Stimulated activated naive CD4-positive, alpha-beta T cell treated with Interleukin-2 at 50 U/mL for 16 hours (primary cell): ENCODE results near the gene KIF26A.
"Not testable (repeated sequence)": the region's sequence is repeated elsewhere in the genome, so short reads cannot be mapped to it uniquely, and the experiment has no call there.

Source experiments
- DNase-seq: peaks from one replicate; lab custom pipeline; 2025; lab: John Stamatoyannopoulos, UW

KIF26A gene

DNA sequence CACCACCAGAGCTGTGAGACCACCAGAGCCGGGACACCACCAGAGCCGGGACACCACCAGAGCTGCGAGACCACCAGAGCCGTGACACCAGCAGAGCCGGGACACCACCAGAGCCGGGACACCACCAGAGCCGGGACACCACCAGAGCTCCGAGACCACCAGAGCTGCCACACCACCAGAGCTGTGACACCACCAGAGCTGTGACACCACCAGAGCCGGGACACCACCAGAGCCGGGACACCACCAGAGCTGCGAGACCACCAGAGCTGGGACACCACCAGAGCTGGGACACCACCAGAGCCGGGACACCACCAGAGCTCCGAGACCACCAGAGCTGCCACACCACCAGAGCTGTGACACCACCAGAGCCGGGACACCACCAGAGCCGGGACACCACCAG lies 70.7 kb downstream of the KIF26A start:
- DNase-seq, result not testable (repeated sequence)

GRCh38 chr14:104209985-104210816 lies 71.8 kb downstream of the KIF26A start:
- DNase-seq, result no peak

DNA sequence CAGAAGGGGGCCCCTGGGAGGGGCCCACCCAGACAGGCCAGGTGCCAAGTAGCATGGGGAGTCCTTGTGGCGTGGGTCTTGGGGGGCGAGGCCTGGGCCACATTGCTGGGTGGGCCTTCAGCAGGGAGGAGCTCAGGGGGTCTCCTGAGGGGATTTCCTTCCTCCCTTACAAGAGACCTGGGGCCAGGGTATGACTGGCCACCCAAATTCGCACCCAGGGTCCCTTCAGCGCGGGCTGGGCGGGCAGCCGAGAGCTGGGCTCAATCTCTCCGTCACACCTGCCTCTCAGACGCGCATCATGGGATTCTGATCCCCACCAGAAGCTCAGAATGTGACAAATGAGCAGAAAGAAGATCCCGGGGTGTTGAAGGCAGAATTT lies 72.4 kb downstream of the KIF26A start:
- DNase-seq, result no peak

DNA sequence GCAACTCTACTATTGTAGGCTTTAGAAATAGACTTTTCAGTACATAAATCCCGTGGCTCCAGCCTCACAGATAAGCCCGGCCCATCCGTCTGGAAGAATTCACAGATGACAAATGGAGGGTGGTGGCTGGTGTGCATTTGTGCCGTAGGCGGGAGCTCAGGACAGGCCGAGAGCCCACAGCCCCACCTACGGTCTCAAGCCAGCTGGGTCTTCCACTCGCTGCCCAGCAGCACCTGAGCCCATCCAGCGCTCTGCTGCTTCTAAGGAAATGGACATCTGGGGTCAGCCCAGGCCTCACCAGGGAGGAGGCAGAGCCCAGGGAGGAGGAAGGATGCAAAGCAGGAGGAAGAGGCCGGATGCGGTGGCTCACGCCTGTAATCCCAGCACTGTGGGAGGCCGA lies 72.8 kb downstream of the KIF26A start:
- no peak for DNase-seq

DNA sequence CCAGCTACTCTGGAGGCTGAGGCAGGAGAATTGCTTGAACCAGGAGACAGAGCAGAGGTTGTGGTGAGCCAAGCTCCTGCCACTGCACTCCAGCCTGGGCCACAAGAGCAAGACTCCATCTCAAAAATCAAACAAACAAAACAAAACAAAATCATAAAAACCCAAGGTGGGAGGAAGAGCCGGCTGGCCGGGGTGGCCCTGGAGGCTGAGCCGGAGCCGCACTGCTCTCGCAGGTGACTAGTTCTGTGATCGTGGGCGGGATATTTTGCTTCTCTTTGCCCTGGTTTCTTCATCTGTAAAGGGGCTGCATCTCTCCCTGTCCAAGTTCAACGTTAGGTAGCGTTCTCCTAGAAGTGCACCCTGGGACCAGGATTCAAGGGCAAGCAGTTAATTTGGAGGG lies 73.4 kb downstream of the KIF26A start:
- DNase-seq, result no peak

DNA sequence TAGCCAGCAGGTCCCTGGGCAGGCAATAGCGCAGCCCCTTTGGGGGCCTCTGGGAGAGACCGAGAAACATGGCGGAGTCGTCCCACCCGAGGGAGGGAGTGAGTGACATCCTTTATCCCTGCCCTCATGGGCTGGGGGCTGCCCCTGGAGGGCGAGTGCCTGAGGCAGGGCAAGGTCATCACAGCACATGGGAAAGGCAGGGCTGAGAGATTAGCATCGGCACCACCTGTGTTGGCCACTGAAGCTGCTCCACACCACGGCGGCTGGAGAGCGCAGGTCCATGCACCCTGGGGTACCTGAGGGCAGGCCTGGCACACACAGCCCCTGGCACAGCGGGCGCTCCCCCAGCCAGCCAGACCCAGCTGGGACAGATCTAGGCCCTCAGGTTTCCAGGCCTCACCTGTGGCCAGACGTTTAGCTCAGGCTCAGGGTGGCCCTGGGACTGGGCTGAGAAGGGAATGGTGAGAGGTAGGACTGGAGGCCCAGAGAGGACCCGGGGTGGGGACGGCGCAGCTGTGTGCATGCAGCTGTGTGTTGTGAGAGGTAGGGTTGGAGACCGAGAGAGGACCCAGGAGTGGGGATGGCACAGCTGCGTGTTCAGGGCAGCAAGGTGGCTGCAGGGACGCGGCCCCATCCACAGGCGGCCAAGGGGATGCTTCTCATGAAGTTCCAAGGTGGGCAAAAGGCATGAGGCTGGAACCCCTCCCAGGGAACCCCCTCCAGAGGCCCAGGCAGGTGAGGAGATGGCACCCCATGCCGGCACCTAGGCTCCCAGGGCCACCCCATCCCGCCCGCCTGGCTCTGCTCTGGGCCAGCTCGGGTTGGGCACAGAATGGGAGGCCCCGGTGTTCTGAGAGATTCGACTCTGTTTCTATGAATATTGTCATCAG lies 74.1 kb downstream of the KIF26A start:
- DNase-seq, result no peak

GRCh38 chr14:104213301-104214034 lies 75.1 kb downstream of the KIF26A start:
- DNase-seq, result no peak

- no peak for DNase-seq
These were observed 76.2 kb downstream of the KIF26A start for GRCh38 chr14:104214431-104215218.

- no peak for DNase-seq
These were observed 77.4 kb downstream of the KIF26A start for GRCh38 chr14:104215706-104216334.

- DNase-seq, result no peak
These were observed 78.1 kb downstream of the KIF26A start for GRCh38 chr14:104216457-104216856.

DNA sequence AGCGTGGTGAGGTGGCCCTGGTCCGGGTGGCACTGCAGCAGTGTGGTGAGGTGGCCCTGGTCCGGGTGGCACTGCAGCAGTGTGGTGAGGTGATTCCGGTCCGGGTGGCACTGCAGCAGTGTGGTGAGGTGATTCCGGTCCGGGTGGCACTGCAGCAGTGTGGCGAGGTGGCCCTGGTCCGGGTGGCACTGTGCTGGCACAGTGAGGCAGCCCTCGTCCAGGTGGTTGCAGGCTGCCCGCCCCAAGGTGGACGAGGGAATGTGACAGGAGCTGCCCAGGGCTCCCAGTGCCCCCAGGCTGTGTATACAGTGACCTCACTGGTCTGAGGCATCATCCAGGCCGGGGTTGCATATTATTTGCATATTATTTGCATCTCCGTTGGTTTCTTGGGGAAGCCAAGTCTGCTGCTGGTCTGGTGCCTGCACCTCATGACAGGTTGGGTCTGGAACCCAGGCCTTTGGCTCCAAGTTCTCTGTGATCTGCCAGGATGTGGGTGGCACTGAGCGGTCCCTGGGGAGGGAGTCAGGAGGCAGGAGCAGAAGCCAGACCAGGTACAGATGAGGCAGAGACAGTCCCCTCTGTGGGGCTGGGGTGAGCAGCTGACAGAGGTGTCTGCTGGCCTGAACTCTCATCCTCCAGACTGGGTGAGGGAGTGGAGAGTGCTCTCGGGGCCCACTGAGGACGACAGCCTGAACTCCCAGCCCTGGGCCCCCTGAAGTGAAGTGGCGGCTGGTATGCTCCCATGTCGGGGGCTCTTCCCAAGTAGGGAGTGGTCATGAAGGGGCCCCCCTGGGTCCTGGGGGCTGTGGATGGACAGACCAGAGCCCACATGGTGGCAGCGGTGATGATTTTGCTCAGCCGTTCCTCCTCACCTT lies 79.3 kb downstream of the KIF26A start:
- DNase-seq, result no peak

DNA sequence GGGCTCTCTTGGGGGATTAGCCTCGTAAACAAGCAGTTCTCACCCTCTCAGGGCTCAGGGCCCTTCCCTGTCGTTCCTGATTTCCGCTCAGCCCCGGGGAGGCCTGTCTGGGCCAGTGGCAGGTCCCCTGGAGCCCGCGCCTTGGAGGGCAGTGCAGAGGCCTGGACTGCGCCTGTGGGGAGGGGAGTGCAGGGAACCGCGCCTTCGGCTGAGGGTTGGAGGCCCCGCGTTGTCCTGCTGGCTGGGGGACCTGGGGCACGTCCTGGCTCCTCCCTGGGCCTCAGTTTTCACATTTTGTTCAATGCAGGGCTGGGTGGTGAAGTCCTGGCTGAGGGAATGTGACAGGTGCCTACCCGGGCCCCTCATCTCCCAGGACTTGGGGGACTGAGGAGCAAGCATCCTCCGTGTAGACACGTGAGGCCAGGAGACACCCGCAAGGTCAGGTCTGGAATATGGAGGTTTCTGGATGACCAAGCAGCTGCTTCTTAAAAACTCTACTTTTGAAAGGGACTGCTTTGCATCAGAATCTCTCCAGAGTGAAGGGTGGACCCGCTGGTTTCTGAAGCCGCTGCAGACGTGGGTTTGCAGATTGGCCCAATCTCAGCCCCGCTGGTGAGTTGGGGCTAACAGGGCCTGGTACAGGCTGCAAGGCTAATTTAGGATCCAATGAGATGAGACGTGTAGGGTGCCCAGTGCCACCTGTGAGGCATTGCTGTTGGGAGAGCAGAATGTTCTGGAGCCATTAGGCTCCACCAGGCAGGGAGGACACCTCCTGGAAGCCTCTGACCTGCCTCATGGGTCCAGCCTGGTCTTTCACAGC lies 80.2 kb downstream of the KIF26A start:
- DNase-seq, result no peak

DNA sequence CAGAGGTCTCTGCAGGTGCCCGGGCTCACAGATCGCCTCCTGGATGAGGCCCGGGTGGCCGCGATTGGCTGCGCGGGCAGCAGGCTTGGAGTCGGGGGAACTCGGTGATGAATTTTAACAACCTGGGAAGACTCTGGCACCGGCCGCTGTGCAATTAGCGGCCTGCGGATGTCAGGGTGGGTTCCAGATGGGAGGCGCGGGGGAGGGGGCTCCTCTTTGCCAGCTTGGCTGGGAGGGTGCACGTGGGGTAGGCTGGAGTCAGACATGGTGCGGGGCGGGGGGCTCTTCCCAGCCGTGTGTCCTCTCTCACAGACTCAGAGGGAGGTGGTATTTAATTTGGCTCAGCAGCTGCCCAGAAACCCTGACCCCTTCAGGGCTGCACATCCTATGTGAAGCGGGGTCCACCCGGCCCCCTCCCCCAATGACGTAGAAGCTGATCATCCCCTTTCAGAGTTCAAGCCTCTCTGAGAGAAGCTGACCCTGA lies 81.4 kb downstream of the KIF26A start:
- no peak for DNase-seq

DNA sequence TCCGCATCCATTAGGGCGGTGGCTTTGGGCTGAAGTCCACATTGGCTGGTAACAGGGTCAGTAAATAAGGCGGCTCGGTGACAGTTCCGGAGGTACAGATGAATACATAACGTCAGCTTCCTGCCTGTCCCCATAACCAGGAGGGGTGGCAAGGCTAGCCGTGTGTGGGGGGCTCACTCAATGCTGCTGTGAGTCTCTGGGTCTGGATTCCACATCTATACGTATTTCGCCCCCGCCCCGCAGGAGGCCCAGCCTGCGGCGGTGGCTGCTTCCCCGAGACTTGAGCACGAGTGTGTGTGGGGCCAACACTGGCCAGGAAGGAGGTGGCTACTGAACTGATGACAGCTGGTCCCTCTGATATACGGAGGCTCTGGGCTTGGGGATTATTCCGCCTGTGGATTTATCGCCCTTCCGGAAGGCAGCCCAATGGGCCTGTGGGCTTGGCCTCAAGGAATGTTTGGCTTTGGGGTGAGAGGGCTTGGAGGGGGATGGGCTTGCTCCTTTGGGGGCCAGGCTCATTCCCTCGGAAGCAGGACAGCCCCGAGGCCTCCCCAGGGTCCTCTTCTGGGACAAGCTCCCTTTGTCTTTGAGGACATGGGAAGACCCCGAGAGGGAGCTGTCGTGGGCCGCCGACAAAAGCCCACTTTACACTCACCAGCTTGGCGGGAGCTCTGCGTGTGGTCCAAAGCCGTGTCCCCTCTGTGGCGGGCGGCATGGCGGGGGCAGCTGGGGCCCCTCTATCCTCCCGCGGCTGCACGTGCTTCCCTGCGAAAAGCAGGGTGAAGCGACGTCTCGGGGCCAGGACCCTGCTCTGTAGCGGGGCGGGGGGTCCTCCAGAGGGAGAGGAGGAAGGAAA lies 82.1 kb downstream of the KIF26A start:
- DNase-seq, result no peak

DNA sequence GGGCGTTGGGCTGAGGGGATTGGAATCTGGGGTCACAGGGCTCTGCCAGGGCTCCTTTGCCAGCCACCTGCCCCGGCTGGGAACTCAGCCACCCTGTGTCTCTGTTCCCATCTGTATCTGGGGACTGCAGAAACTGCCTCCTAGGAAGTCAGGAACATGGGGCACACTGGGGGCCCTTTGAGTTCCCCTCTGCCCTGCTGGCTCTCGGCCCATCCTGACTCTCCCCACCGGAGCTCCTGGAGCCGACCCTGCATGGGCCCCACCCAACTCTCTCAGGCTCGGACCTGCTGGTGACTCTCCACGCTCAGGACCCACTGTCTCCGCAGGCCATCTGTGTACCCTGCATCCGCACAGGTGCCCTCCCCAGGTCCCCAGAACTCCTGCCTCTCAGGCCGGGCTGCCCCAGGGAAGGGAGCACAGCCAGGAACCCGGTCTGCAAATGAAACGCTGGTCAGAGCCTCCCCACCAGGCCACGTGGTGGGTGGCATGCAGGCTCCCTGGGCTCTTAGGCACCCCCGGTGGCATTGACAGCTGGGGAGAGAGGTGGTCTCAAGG lies 82.8 kb downstream of the KIF26A start:
- DNase-seq, result no peak

GRCh38 chr14:104221636-104222369 lies 83.4 kb downstream of the KIF26A start:
- no peak for DNase-seq

- DNase-seq, result no peak
These were observed 84.1 kb downstream of the KIF26A start for GRCh38 chr14:104222396-104223036.
